NB4 (cell line): ENCODE data around the gene L3MBTL2.

ENCODE experiments used
- MYC ChIP-seq: IDR thresholded peaks from 2 replicates; pipeline ENCODE4 v1.6.1; 2011; ENCODE audit warnings: low read depth, low read length
- POLR2A ChIP-seq: IDR thresholded peaks from 2 replicates; pipeline ENCODE4 v1.6.1; 2011; ENCODE audit warnings: mild to moderate bottlenecking; ENCODE audit not compliant: insufficient read length; ENCODE audit errors: extremely low read depth
- TF ChIP-seq, protein P1 (sequence below): IDR thresholded peaks from one replicate; pipeline ENCODE4 v1.5.1; 2012; ENCODE audit warnings: low read depth, low read length

DNA sequence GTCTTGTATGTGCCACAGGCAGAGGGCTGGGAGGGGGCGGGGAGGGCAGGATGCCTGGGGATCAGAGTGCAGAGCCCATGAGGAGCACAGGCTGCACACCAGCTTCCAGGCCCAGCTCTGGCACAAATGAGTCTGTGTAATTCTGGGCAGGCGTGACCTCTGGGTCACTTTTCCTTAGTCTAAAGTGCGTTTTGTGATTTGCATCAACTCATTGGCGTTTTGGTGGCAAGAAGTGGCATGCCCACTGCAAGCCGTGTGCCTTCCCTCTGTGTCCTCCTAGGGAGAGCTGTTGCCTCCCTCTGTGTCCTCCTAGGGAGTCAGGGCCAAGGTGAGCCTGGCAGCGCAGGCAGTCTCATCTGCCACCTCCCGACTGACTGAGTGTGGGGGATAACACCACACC, 18.4 kb downstream of the L3MBTL2 start:
- TF ChIP-seq, protein P1, sequence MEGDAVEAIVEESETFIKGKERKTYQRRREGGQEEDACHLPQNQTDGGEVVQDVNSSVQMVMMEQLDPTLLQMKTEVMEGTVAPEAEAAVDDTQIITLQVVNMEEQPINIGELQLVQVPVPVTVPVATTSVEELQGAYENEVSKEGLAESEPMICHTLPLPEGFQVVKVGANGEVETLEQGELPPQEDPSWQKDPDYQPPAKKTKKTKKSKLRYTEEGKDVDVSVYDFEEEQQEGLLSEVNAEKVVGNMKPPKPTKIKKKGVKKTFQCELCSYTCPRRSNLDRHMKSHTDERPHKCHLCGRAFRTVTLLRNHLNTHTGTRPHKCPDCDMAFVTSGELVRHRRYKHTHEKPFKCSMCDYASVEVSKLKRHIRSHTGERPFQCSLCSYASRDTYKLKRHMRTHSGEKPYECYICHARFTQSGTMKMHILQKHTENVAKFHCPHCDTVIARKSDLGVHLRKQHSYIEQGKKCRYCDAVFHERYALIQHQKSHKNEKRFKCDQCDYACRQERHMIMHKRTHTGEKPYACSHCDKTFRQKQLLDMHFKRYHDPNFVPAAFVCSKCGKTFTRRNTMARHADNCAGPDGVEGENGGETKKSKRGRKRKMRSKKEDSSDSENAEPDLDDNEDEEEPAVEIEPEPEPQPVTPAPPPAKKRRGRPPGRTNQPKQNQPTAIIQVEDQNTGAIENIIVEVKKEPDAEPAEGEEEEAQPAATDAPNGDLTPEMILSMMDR, result no peak
- TF ChIP-seq MYC (no peak), POLR2A (no peak)
